Stomach (tissue), 9 donors: ENCODE data around the gene DENR. TPM values are rescaled to one million over a fixed set of nuclear protein-coding genes. Genes with fewer than 3 reads are reported as not detected.

Source experiments
- DNase-seq, 2 donors: peaks; one replicate each; pipeline versions ENCODE4 v3.0.0 to v3.0.0-alpha.2; 2013 to 2019
- H3K27ac ChIP-seq, 5 donors: fragments of 200-600 bp in 4 of 5; sonication (generic) in 4 of 5; one replicate each; pipeline ENCODE4 v1.5.1; 2013 to 2019; ENCODE audit warnings: mild to moderate bottlenecking in 1 of 5, moderate library complexity in 1 of 5
- H3K27me3 ChIP-seq, 3 donors: fragments of 200-600 bp; sonication (generic); one replicate each; pipeline ENCODE4 v1.5.1; 2017 to 2019; ENCODE audit warnings: mixed run types in 1 of 3
- H3K36me3 ChIP-seq, 4 donors: fragments of 200-600 bp; sonication (generic); 1 replicate in 3 of 4; 2 replicates in 1 of 4; pipeline ENCODE4 v1.5.1; 2016 to 2019
- H3K4me1 ChIP-seq, 4 donors: fragments of 200-600 bp; sonication (generic); one replicate each; pipeline ENCODE4 v1.5.1; 2016 to 2019
- H3K4me3 ChIP-seq, 4 donors: fragments of 200-600 bp; sonication (generic) in 3 of 4; one replicate each; pipeline ENCODE4 v1.5.1; 2016 to 2019; ENCODE audit warnings: mild to moderate bottlenecking in 1 of 4
- H3K9me3 ChIP-seq, 4 donors: fragments of 200-600 bp; sonication (generic); one replicate each; pipeline ENCODE4 v1.5.1; 2016 to 2019
- EP300 ChIP-seq: sonication (generic); formaldehyde crosslinking; IDR thresholded peaks from one replicate; pipeline ENCODE4 v1.6.1; 2017; ENCODE audit warnings: antibody characterized with exemption
- POLR2A ChIP-seq, 4 donors: fragments of 450-650 bp; IDR thresholded peaks; one replicate each; pipeline ENCODE4 v1.6.1; 2016; ENCODE audit warnings: antibody characterized with exemption in 4 of 4, control low read depth in 2 of 4, mild to moderate bottlenecking in 1 of 4, moderate library complexity in 1 of 4
- POLR2AphosphoS5 ChIP-seq, 3 donors: sonication (generic); formaldehyde crosslinking; IDR thresholded peaks; one replicate each; pipeline ENCODE4 v1.6.1; 2016; ENCODE audit warnings: antibody characterized with exemption in 3 of 3
- WGBS, 5 donors: extraction: QIAGEN DNeasy Blood & Tissue Kit in 3 of 5; methylation state at CpG; one replicate each; pipeline versions ENCODE4 v1.1.5 to v1.1.7; 2013 to 2018; 5-methylcytosine and 5-hydroxymethylcytosine counted together
- intact Hi-C: fragments of 100-400 bp; cut with DNase I; formaldehyde crosslinking; loops from one replicate; pipeline ENCODE4 v1.15.1; 2023; ENCODE audit warnings: low total_unique reads
- polyA plus RNA-seq, 3 donors: library from polyadenylated mRNA; stranded (reverse); fragments of 200-250 nt; gene quantifications; one replicate each; pipeline ENCODE4 v1.2.3, GENCODE V29; 2013
- total RNA-seq, 5 donors: library from RNA; depleted of rRNA; stranded (reverse); fragments of >200 nt; gene quantifications; one replicate each; pipeline versions ENCODE4 v1.1.0 to v1.2.3, GENCODE V29; 2014 to 2016
- TF ChIP-seq, protein P1 (sequence below), 7 experiments: fragments of 450-650 bp in 4 of 7; fragments of 200-600 bp in 3 of 7; sonication (generic) in 3 of 7; IDR thresholded peaks; one replicate each; pipeline ENCODE4 v1.5.1; 2016 to 2019; ENCODE audit warnings: antibody characterized with exemption in 7 of 7, control low read depth in 2 of 7, mild to moderate bottlenecking in 1 of 7
- donor health status: healthy with polysubstance abuse.
- donor health status: Bipolar disorder and iron deficiency.
- donor health status: healthy.

DENR gene
- total and polyA plus RNA-seq, 8 donors: 4.1 to 36.0 (median 22.5) TPM

DNA sequence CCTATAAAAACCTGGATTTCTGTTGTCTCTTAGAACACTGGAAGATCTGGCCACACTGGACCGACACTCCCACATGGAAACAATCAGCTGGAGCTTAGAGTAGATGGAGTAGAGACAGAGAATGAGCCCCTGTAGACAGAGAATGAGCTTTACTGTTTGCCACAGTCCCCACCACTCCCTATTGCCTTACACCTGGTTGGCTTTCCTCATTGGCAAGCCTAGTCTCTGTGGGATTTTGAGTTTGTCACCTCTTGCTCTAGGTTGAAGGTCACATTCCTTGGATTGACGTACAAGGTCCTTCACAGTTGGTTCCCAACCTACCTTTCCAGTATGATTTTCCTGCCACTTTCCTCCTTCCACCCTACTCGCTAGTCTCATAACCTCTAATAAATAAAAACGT, 20.0 kb upstream of the DENR start:
- peaks cover 0 to 5% (median 0%) of the 10 kb centered on the region in 3 donors for H3K27me3 ChIP-seq
- H3K4me3 ChIP-seq: no peak overlapping the region
- H3K4me1 ChIP-seq: peaks cover 0 to 21% (median 3%) of the 10 kb centered on the region in 4 donors
- TF ChIP-seq EP300 (no peak), POLR2A (IDR thresholded peaks at IDR 0.05) (no peak), POLR2AphosphoS5 (IDR thresholded peaks at IDR 0.05) (no peak)
- TF ChIP-seq, protein P1, sequence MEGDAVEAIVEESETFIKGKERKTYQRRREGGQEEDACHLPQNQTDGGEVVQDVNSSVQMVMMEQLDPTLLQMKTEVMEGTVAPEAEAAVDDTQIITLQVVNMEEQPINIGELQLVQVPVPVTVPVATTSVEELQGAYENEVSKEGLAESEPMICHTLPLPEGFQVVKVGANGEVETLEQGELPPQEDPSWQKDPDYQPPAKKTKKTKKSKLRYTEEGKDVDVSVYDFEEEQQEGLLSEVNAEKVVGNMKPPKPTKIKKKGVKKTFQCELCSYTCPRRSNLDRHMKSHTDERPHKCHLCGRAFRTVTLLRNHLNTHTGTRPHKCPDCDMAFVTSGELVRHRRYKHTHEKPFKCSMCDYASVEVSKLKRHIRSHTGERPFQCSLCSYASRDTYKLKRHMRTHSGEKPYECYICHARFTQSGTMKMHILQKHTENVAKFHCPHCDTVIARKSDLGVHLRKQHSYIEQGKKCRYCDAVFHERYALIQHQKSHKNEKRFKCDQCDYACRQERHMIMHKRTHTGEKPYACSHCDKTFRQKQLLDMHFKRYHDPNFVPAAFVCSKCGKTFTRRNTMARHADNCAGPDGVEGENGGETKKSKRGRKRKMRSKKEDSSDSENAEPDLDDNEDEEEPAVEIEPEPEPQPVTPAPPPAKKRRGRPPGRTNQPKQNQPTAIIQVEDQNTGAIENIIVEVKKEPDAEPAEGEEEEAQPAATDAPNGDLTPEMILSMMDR (IDR thresholded peaks at IDR 0.05): no peak
- intact Hi-C loops: no loop called here
- no peaks in the 10 kb centered on the region for H3K36me3 ChIP-seq
- no peak for DNase-seq
- 81 to 95% (median 89%) methylated on average over 4 of the region's 4 CpGs for WGBS, 5 donors
- peak overlapping the region in 1 of 5 donors; percentile 4 for H3K27ac ChIP-seq
- H3K9me3 ChIP-seq: no peaks in the 10 kb centered on the region

DNA sequence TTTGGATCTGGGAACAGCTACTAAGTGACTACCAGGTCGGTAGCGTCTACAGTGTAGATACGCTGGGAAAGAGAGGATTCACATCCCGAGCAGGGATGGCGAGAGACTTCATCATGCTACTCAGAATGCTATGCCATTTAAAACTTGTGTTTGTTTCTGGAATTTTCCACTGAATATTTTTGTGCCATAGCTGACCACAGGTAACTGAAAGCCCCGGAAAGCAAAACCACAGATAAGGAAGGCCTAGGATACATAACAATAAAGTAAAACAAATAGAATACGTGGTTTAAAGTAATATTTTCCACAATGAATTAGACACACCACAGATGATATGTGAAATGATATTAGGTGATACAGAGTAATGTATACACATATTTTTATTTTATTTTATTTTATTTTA, 14.1 kb upstream of the DENR start:
- WGBS, 5 donors: 69 to 73% (median 69%) methylated on average over 7 of the region's 7 CpGs

DNA sequence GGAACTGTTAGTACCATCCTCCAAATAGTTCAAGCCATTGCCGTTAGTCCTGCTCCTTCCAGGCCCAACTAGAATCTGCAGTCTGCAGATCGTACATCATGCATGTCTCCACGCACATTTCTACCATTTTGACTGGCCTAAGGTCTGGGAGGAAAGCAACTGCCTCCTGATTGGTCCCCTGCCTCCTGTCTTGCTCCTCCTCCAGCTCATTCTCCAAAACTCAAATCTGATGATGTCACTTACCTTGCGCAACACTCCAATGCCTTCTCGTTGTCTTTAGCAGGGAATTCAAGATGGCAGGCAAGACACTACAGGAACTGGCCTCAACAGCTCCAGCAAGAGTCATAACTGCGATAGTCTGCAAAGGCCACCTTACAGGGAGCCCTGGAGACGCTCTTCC, 12.3 kb upstream of the DENR start:
- Histone ChIP-seq H3K9me3 (no peaks in the 10 kb centered on the region), H3K27me3 (no peaks in the 10 kb centered on the region), H3K4me3 (no peak overlapping the region), H3K36me3 (no peaks in the 10 kb centered on the region), H3K27ac (no peak overlapping the region), H3K4me1 (no peaks in the 10 kb centered on the region)
- 88 to 96% (median 95%) methylated on average over 7 of the region's 7 CpGs for WGBS, 5 donors
- TF ChIP-seq POLR2AphosphoS5 (IDR thresholded peaks at IDR 0.05) (no peak), POLR2A (IDR thresholded peaks at IDR 0.05) (no peak), EP300 (no peak)
- TF ChIP-seq, protein P1 (IDR thresholded peaks at IDR 0.05): no peak
- no peak for DNase-seq
- intact Hi-C loops: no loop called here

More for the DNA sequence above, 14.1 kb upstream of the DENR start:
- DNase-seq: no peak
- Histone ChIP-seq H3K36me3 (no peaks in the 10 kb centered on the region), H3K27ac (no peak overlapping the region), H3K27me3 (no peaks in the 10 kb centered on the region), H3K9me3 (no peaks in the 10 kb centered on the region), H3K4me1 (no peaks in the 10 kb centered on the region), H3K4me3 (no peak overlapping the region)
- no peak for TF ChIP-seq EP300
- TF ChIP-seq, protein P1 (IDR thresholded peaks at IDR 0.05): no peak
- no peak for TF ChIP-seq POLR2A (IDR thresholded peaks at IDR 0.05)
- no peak for TF ChIP-seq POLR2AphosphoS5 (IDR thresholded peaks at IDR 0.05)
- intact Hi-C loops: no loop called here

DNA sequence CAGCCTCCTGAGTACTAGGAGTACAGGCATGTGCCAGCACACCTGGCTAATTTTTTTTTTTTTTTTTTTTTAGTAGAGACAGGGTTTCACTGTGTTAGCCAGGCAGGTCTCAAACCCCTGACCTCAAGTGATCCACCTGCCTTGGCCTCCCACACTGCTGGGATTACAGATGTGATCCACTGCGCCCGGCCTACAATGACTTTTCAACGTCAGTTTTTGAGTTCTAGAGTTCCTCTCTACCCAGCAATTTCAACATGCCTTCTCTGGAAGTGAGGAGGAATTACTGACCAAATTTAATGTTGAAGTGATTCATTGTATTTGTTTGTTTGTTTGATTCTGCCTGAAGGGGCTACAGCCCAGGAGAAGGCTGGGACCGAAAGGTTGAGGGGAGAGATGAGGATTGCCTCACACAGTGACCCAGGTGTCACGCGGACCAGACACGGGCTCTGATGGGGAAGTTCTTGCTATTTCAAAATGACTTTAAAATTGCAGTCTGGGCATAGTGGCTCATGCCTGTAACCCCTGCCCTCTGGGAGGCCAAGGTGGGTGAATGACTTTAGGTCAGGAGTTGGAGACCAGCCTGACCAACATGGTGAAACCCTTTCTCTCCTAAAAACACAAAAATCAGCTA, 8.6 kb upstream of the DENR start:
- intact Hi-C loops: no loop called here
- H3K4me3 ChIP-seq: no peak overlapping the region
- H3K27me3 ChIP-seq: no peaks in the 10 kb centered on the region
- no peaks in the 10 kb centered on the region for H3K9me3 ChIP-seq
- no peaks in the 10 kb centered on the region for H3K36me3 ChIP-seq
- 86 to 94% (median 88%) methylated on average over 7 of the region's 7 CpGs for WGBS, 5 donors
- DNase-seq: no peak
- TF ChIP-seq, protein P1 (IDR thresholded peaks at IDR 0.05): no peak
- no peak for TF ChIP-seq POLR2A (IDR thresholded peaks at IDR 0.05)
- no peak for TF ChIP-seq EP300
- no peak for TF ChIP-seq POLR2AphosphoS5 (IDR thresholded peaks at IDR 0.05)
- H3K4me1 ChIP-seq: no peaks in the 10 kb centered on the region
- no peak overlapping the region for H3K27ac ChIP-seq
